Neural crest cell (in vitro differentiated cells): ENCODE measurements around the gene HEXD. TPM values are rescaled to one million over a fixed set of nuclear protein-coding genes. Genes with fewer than 3 reads are reported as not detected.

Experiments
- DNase-seq: peaks from one replicate; pipeline ENCODE4 v3.0.0; 2021; ENCODE audit warnings: low read depth, mixed read lengths, low spot score
- H3K27ac Mint-ChIP-seq: one replicate; pipeline ENCODE4 v1.8.0; 2021; ENCODE audit warnings: mild to moderate bottlenecking, mixed read lengths; ENCODE audit not compliant: unreplicated experiment
- H3K27me3 Mint-ChIP-seq: 2 replicates; pipeline ENCODE4 v1.8.0; 2021; ENCODE audit warnings: low read depth, mild to moderate bottlenecking, mixed read lengths
- H3K36me3 Mint-ChIP-seq: 2 replicates; pipeline ENCODE4 v1.8.0; 2021; ENCODE audit warnings: low read depth, mild to moderate bottlenecking, mixed read lengths
- H3K4me1 Mint-ChIP-seq: 2 replicates; pipeline ENCODE4 v1.8.0; 2021; ENCODE audit warnings: mixed read lengths
- H3K4me3 Mint-ChIP-seq: one replicate; pipeline ENCODE4 v1.8.0; 2021; ENCODE audit warnings: mild to moderate bottlenecking, mixed read lengths
- H3K9me3 Mint-ChIP-seq: 2 replicates; pipeline ENCODE4 v1.8.0; 2021; ENCODE audit warnings: mixed read lengths
- total RNA-seq: library from RNA; stranded (reverse); gene quantifications from 2 replicates; pipeline ENCODE4 v1.2.1, GENCODE V29; 2021
- TF ChIP-seq, protein P1 (sequence below): fragments of 200-600 bp; sonication (generic); conservative IDR thresholded peaks from 2 replicates; pipeline ENCODE4 v1.5.0; 2021; ENCODE audit warnings: antibody characterized with exemption, mild to moderate bottlenecking

HEXD gene
- total RNA-seq, 1 donor from 2014 or later: 48.5 TPM

DNA sequence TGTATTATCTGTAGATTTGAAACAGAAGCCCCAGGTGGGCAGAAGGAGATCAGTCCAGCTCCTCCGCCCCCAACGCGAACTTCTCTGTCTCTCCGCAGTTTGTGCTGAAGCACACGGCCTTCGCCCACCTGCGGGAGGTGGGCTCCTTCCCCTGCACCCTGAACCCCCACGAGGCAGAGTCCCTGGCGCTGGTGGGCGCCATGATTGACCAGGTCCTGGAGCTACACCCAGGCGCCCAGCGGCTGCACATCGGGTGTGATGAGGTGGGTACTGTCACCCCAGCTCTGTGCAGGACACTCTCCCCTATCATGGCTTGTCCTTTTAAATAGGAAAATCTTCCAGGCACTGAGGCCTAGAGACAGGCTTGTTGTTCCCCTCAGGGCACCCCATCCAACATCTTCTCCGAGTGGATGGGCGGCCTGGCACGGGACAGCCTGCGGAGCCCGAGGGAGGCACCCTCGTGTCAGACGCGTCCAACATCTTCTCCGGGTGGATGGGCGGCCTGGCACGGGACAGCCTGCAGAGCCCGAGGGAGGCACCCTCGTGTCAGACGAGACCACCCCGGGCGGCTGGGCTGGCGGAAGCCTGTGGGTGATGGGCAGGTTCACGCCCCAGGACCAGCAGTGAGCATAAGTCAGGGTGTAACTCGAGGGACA lies 15.5 kb downstream of the HEXD start:
- no peak for DNase-seq
- Mint-ChIP-seq H3K4me3 (no peak overlapping the region), H3K36me3 (no peaks in the 10 kb centered on the region), H3K9me3 (no peaks in the 10 kb centered on the region), H3K27ac (no peak overlapping the region), H3K4me1 (no peaks in the 10 kb centered on the region), H3K27me3 (no peaks in the 10 kb centered on the region)
- TF ChIP-seq, protein P1, sequence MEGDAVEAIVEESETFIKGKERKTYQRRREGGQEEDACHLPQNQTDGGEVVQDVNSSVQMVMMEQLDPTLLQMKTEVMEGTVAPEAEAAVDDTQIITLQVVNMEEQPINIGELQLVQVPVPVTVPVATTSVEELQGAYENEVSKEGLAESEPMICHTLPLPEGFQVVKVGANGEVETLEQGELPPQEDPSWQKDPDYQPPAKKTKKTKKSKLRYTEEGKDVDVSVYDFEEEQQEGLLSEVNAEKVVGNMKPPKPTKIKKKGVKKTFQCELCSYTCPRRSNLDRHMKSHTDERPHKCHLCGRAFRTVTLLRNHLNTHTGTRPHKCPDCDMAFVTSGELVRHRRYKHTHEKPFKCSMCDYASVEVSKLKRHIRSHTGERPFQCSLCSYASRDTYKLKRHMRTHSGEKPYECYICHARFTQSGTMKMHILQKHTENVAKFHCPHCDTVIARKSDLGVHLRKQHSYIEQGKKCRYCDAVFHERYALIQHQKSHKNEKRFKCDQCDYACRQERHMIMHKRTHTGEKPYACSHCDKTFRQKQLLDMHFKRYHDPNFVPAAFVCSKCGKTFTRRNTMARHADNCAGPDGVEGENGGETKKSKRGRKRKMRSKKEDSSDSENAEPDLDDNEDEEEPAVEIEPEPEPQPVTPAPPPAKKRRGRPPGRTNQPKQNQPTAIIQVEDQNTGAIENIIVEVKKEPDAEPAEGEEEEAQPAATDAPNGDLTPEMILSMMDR: no peak

DNA sequence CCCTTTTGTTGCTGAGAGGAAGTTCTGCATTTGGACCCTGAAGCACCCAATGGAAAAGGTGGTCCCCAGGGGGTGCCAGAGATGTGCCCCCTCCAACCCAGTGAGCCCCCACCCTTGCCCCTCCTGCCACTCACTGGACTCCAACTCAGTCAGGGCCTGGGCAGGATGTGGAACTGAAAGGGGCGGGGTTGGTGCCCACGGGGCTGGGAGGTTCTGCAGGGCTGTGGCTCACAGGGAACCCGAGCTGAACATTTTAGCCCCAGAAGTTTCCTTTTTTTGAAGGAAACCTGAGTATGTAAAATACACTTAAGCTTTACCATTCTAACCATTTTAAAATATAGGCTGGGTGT lies 16.0 kb downstream of the HEXD start:
- Mint-ChIP-seq H3K9me3 (no peaks in the 10 kb centered on the region), H3K4me3 (no peak overlapping the region), H3K36me3 (no peaks in the 10 kb centered on the region), H3K27me3 (no peaks in the 10 kb centered on the region), H3K27ac (no peak overlapping the region), H3K4me1 (no peaks in the 10 kb centered on the region)
- no peak for DNase-seq
- TF ChIP-seq, protein P1: no peak

DNA sequence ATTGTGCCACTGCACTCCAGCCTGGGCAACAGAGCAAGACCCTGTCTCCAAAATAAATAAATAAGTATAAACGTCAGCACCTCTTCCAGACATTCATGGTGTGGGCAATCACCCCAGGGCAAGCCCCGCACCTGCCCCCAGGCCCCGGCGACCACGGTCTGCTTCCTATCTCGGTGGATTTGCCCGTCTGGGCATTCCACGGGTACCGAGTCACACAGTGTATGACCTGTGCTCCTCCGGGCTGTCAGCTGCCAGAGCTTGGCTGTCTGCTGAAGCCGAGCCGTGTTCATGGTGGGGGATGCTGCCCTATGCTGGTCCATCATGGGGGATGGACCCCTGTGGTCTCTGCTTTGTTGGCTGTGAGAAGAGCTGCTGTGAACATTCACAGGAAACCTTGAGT lies 17.0 kb downstream of the HEXD start:
- Mint-ChIP-seq H3K27ac (no peak overlapping the region), H3K4me3 (no peak overlapping the region), H3K27me3 (no peaks in the 10 kb centered on the region), H3K36me3 (no peaks in the 10 kb centered on the region), H3K9me3 (no peaks in the 10 kb centered on the region), H3K4me1 (no peaks in the 10 kb centered on the region)
- DNase-seq: no peak
- TF ChIP-seq, protein P1: no peak

DNA sequence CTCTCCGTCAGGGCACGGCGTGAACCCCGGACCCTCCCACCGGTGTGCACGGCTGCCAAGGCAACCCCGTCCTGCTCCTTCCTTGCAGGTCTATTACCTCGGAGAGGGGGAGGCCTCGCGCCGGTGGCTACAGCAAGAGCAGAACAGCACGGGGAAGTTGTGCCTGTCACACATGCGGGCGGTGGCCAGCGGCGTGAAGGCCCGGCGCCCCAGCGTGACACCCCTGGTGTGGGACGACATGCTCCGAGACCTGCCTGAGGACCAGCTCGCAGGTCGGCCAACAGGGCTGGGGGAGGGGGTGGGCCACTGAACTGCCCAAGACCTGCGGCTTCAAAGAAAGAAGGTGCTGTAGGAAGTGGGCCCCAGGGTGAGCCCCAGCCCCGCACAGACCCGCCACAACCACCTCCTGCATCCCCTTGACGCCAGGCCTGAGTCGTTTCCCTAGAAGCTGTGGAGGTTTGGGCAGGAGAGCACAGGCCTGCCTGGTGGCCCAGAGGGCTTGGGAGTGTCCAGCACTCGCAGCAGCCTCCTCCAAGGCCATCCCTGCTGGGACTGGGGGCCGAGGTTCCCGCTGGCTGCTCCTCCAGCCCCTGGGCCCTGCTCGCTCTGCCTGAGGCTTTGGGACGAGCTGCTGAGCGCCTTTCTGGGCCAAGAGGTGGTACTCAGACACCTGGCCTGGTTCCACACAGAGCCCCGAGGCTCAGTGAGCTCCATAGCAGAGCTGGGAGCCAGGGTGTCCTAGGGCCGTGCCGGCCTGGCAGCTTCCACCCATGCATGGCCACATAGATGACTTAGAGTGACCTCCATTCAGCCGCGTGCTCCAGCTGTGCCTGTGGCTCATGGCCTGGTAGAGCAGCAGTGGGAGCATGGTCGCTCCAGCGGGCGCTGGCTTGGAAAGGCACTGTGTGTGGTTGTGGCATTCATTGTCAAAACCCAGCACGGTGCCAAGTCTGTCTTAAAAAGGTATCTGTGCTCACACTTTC lies 17.7 kb downstream of the HEXD start:
- Mint-ChIP-seq H3K4me1 (peaks cover 5% of the 10 kb centered on the region), H3K4me3 (no peak overlapping the region), H3K36me3 (no peaks in the 10 kb centered on the region), H3K27me3 (no peaks in the 10 kb centered on the region), H3K9me3 (no peaks in the 10 kb centered on the region), H3K27ac (no peak overlapping the region)
- DNase-seq: no peak
- TF ChIP-seq, protein P1: no peak

DNA sequence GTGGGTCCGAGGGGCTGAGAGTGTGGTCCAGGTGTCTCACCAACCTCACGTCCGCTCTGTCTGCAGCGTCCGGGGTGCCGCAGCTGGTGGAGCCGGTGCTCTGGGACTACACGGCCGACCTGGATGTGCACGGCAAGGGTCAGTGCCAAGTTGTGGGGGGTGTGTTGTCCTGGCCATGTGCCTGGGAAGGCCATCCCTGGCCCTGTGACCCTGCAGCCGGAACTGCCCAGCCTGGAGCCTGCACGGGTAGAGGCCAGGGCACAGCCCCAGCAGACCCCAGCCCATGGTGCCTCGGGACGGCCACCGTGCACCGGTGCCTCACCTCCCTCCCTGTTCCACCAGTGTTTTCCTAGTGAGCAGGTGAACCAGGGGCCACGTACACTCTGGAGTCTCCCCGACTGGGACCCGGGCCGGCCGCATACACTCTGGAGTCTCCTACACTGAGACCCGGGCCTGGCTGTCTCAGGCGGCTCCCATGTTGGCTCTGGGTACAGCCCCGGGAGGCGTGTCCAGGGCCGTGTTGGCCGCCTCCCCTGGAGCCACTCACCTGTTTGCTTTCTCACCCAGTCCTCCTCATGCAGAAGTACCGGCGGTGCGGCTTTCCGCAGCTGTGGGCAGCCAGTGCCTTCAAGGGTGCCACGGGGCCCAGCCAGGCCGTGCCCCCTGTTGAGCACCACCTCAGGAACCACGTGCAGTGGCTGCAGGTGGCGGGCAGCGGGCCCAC lies 18.6 kb downstream of the HEXD start:
- H3K27ac Mint-ChIP-seq: no peak overlapping the region
- TF ChIP-seq, protein P1: no peak
- H3K36me3 Mint-ChIP-seq: no peaks in the 10 kb centered on the region
- H3K4me1 Mint-ChIP-seq: peaks cover 5% of the 10 kb centered on the region
- H3K4me3 Mint-ChIP-seq: no peak overlapping the region
- no peaks in the 10 kb centered on the region for H3K27me3 Mint-ChIP-seq
- H3K9me3 Mint-ChIP-seq: no peaks in the 10 kb centered on the region
- no peak for DNase-seq
